HCT116 (cell line): ENCODE measurements around the gene IL36A.

Experiments
- EZH2phosphoT487 ChIP-seq: fragments of 200-600 bp; IDR thresholded peaks from 2 replicates; pipeline ENCODE4 v1.6.1; 2018; ENCODE audit warnings: antibody characterized with exemption, borderline replicate concordance
- MAX ChIP-seq: IDR thresholded peaks from 2 replicates; pipeline ENCODE4 v1.6.1; 2012
- POLR2A ChIP-seq: IDR thresholded peaks from 2 replicates; pipeline ENCODE4 v1.7.0; 2011; ENCODE audit warnings: borderline replicate concordance; ENCODE audit not compliant: insufficient read depth, insufficient read length; ENCODE audit errors: extremely low read depth
- REST ChIP-seq: IDR thresholded peaks from 2 replicates; pipeline ENCODE4 v1.6.1; 2012; ENCODE audit warnings: low read depth
- ZFX ChIP-seq: fragments of 450-650 bp; IDR thresholded peaks from 2 replicates; pipeline ENCODE4 v1.6.1; 2017
- TF ChIP-seq, protein P1 (sequence below): IDR thresholded peaks from 2 replicates; pipeline ENCODE4 v1.6.1; 2012

- TF ChIP-seq MAX (no peak), EZH2phosphoT487 (no peak), POLR2A (no peak), REST (no peak), ZFX (no peak)
- TF ChIP-seq, protein P1, sequence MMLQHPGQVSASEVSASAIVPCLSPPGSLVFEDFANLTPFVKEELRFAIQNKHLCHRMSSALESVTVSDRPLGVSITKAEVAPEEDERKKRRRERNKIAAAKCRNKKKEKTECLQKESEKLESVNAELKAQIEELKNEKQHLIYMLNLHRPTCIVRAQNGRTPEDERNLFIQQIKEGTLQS: no peak
Observed at GRCh38 chr2:113053666-113054065, 48.4 kb downstream of the IL36A start.
